Naive thymus-derived CD8-positive, alpha-beta T cell (primary cell): ENCODE data around the gene ZBTB2. TPM values are rescaled to one million over a fixed set of nuclear protein-coding genes. Genes with fewer than 3 reads are reported as not detected.
A peak's percentile ranks its signal among the peaks of the same experiment; 100 is the strongest.

Experiments
- ATAC-seq, 2 donors: fragments of 150-1000 bp; cut with Tn5 transposase in 1 of 2; sonication (Bioruptor Pico), chemical (Tn5 transposase) in 1 of 2; 1 replicate in 1 of 2; 2 replicates in 1 of 2; pipeline ENCODE4 v1.10.0; 2021; ENCODE audit warnings: mild to moderate bottlenecking in 2 of 2, moderate library complexity in 2 of 2
- POLR2A ChIA-PET: fragments of 350-600 bp; sonication (Branson Sonifier 250); formaldehyde crosslinking; loops from one replicate; lab custom pipeline; 2021; ENCODE audit warnings: antibody characterized with exemption; lab: Charles Lee
- DNase-seq, 10 donors: peaks; one replicate each; pipeline versions ENCODE4 v3.0.0 to v3.0.0-alpha.2; 2020 to 2022
- H3K27ac Mint-ChIP-seq, 10 donors: one replicate each; pipeline ENCODE4 v1.8.0; 2020 to 2022; ENCODE audit warnings: mild to moderate bottlenecking in 10 of 10, mixed read lengths in 10 of 10, moderate library complexity in 4 of 10, inconsistent platforms in 1 of 10
- H3K27me3 Mint-ChIP-seq, 5 donors: one replicate each; pipeline ENCODE4 v1.8.0; 2021 to 2022; ENCODE audit warnings: mixed read lengths in 5 of 5
- H3K36me3 Mint-ChIP-seq, 3 donors: one replicate each; pipeline ENCODE4 v1.8.0; 2020 to 2022; ENCODE audit warnings: mixed read lengths in 3 of 3, mild to moderate bottlenecking in 2 of 3, inconsistent platforms in 1 of 3
- H3K4me1 Mint-ChIP-seq, 4 donors: one replicate each; pipeline ENCODE4 v1.8.0; 2021 to 2022; ENCODE audit warnings: mixed read lengths in 4 of 4
- H3K4me3 Mint-ChIP-seq, 10 donors: one replicate each; pipeline ENCODE4 v1.8.0; 2020 to 2022; ENCODE audit warnings: mild to moderate bottlenecking in 10 of 10, mixed read lengths in 10 of 10, moderate library complexity in 6 of 10, inconsistent platforms in 1 of 10
- H3K9me3 Mint-ChIP-seq, 9 donors: one replicate each; pipeline ENCODE4 v1.8.0; 2020 to 2022; ENCODE audit warnings: mixed read lengths in 9 of 9, mild to moderate bottlenecking in 3 of 9, inconsistent platforms in 1 of 9, moderate library complexity in 1 of 9
- polyA plus RNA-seq, 3 donors: library from polyadenylated mRNA; unstranded; fragments of 300-500 nt; fragmentation: Illumina TruSeq; gene quantifications; one replicate each; pipeline ENCODE4 v1.2.3, GENCODE V29; 2021
- total RNA-seq, 8 experiments: library from RNA in 2 of 8; stranded (reverse) in 2 of 8; gene quantifications; one replicate each; pipeline ENCODE4 v1.2.3 and lab custom pipeline; 2021 to 2026

ZBTB2 gene
- total and polyA plus RNA-seq, 5 experiments from 2014 or later, result 12.3 to 32.4 (median 18.8) TPM

GRCh38 chr6:151422981-151423380 lies 31.6 kb upstream of the ZBTB2 start:
- no peaks in the 10 kb centered on the region for H3K27me3 Mint-ChIP-seq
- H3K4me3 Mint-ChIP-seq, result no peak overlapping the region
- peaks cover 0 to 2% (median 0%) of the 10 kb centered on the region in 4 donors for H3K4me1 Mint-ChIP-seq
- peaks cover 4 to 55% (median 7%) of the 10 kb centered on the region in 3 donors for H3K36me3 Mint-ChIP-seq
- DNase-seq, result no peak
- ATAC-seq, result no peak
- POLR2A ChIA-PET, result no interaction called here
- H3K9me3 Mint-ChIP-seq, result no peaks in the 10 kb centered on the region
- H3K27ac Mint-ChIP-seq, result peak overlapping the region in 1 of 10 donors; percentile 3

DNA sequence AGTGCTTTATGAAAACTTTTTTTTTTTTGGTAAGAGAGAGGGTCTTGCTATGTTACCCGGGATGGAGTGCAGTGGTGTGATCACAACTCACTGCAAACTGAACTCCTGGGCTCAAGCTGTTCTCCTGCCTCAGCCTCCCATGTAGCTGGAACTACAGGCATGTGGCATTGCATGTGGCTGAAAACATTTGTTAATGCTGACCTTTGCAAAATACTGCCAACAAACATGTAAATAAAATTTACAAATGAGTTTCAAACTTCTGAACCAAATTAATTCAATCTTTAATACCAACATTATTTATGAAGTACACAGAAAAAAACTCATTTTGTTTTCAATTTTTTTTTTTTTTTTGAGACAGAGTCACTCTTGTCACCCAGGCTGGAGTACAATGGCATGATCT lies 26.1 kb upstream of the ZBTB2 start:
- ATAC-seq, result no peak
- Mint-ChIP-seq H3K36me3 (peaks cover 16 to 47% (median 38%) of the 10 kb centered on the region in 3 donors), H3K9me3 (peaks cover 0 to 13% (median 7%) of the 10 kb centered on the region in 9 donors), H3K27me3 (no peaks in the 10 kb centered on the region), H3K4me3 (no peak overlapping the region), H3K4me1 (peaks cover 11 to 29% (median 21%) of the 10 kb centered on the region in 4 donors), H3K27ac (no peak overlapping the region)
- DNase-seq, result no peak
- POLR2A ChIA-PET, result interaction anchor here (1.6 kb wide), 1 partner anchor 27 kb away, joined by 4 read pairs; no protein-coding TSS in a partner anchor

DNA sequence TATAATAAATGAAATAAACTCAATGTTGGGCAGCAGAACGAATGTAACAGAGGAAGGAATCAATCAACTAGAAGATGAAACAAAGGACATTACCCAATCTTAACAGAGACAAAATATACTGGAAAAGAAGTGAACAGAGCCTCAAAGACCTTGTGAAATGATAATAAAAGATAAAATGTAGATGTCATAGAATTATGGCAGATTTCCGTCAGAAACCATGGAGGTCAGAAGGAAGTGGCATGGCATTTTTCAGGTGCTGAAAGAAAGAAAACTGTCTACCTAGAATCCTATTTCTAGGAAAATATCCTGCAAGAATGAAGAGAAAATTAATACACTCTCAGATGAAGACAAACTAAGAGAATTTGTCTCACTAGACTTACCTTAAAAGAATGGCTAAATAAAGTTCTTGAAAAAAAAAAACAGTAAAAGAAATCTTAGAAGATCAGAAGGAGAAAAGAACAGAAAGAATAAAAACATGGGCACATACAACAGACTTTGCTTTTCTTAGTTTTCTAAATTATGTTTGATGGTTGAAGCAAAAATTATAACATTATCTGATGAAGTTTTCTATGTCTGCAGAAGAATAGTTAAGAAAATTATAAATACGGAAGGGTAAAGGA lies 23.4 kb upstream of the ZBTB2 start:
- peak overlapping the region in 1 of 10 donors; percentile 15 for H3K4me3 Mint-ChIP-seq
- H3K36me3 Mint-ChIP-seq, result peaks cover 16 to 50% (median 39%) of the 10 kb centered on the region in 3 donors
- ATAC-seq (no peak), DNase-seq (no peak)
- POLR2A ChIA-PET, result no interaction called here
- peaks cover 12 to 32% (median 22%) of the 10 kb centered on the region in 4 donors for H3K4me1 Mint-ChIP-seq
- peaks cover 0 to 13% (median 7%) of the 10 kb centered on the region in 9 donors for H3K9me3 Mint-ChIP-seq
- peak overlapping the region in 5 of 10 donors; percentile 33 to 84 (median 59) for H3K27ac Mint-ChIP-seq
- H3K27me3 Mint-ChIP-seq, result no peaks in the 10 kb centered on the region

DNA sequence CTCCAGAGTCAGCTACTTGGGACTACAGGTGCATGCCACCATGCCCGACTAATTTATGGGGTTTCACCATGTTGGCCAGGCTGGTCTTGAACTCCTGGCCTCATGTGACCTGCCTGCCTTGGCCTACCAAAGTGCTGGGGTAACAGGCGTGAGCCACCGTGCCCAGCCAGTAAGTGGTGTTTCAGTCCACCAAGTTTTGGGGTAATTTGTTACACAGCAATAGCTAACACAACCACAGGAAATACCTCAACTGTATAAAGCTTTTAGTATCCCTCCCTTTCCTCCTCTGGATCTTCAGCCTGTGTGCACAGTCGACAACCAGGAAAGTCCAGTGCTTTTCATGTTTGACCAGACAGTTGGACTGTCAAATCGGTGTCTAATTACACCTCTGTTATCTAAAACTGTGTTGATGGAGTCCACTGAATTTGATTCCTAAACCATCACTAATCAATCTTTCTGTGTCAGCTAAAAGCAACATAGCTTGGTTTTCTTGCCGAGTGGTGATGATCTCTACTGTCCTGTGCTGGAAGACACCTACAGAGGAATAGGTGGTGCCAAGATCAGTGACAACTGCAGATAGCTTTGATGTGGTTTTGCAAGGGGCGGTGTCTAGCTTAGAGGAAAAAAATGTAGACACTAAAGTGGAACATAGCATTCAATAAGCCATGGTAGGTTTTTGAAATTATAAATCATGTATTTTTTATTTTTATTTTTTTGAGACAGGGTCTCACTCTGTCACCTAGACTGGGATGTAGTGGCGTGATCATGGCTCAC lies 22.2 kb upstream of the ZBTB2 start:
- peak overlapping the region; percentile 53 to 95 (median 82) for H3K27ac Mint-ChIP-seq
- peaks cover 20 to 34% (median 23%) of the 10 kb centered on the region in 4 donors for H3K4me1 Mint-ChIP-seq
- H3K36me3 Mint-ChIP-seq, result peaks cover 16 to 54% (median 39%) of the 10 kb centered on the region in 3 donors
- H3K27me3 Mint-ChIP-seq, result no peaks in the 10 kb centered on the region
- peak; percentile 8 to 80 (median 66) for DNase-seq
- peak; percentile 98 to 100 for ATAC-seq
- peaks cover 0 to 13% (median 7%) of the 10 kb centered on the region in 9 donors for H3K9me3 Mint-ChIP-seq
- POLR2A ChIA-PET, result interaction anchor here (0.6 to 1.7 kb wide), 3 partner anchors 18 to 23 kb away, joined by 3 to 22 read pairs (median 3); partner anchors contain the start of gene ZBTB2
- peak overlapping the region in 8 of 10 donors; percentile 5 to 81 (median 60) for H3K4me3 Mint-ChIP-seq

GRCh38 chr6:151412909-151413308 lies 21.6 kb upstream of the ZBTB2 start:
- Mint-ChIP-seq H3K27me3 (no peaks in the 10 kb centered on the region), H3K4me1 (peaks cover 21 to 35% (median 24%) of the 10 kb centered on the region in 4 donors), H3K4me3 (no peak overlapping the region), H3K9me3 (peaks cover 0 to 13% (median 7%) of the 10 kb centered on the region in 9 donors), H3K27ac (peak overlapping the region in 8 of 10 donors; percentile 42 to 89 (median 64)), H3K36me3 (peaks cover 16 to 54% (median 37%) of the 10 kb centered on the region in 3 donors)
- POLR2A ChIA-PET, result interaction anchor here (1.7 kb wide), 1 partner anchor 22 kb away, joined by 22 read pairs; the partner anchor contains the start of gene ZBTB2
- DNase-seq, result no peak
- no peak for ATAC-seq

DNA sequence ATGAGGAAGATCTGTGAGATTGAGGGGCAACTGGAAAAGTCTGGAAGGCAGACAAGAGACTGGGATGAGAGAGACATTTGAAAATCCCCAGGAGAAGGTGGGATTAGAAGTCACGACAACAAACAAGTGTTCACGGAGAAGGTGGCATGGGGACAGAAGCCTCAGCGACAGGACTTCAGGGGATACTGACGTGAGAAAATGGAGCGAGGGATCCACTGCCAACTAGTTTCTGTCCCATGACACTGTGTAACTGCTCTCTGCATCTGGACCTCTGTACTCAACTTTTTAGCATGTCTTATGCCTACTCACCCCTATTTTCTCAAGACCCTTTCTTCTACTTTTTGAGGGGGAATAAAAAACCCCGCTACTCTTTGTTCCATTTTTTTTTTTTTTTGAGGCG lies 18.3 kb upstream of the ZBTB2 start:
- peaks cover 25 to 47% (median 31%) of the 10 kb centered on the region in 4 donors for H3K4me1 Mint-ChIP-seq
- POLR2A ChIA-PET, result no interaction called here
- no peaks in the 10 kb centered on the region for H3K27me3 Mint-ChIP-seq
- no peak overlapping the region for H3K4me3 Mint-ChIP-seq
- H3K36me3 Mint-ChIP-seq, result peaks cover 6 to 44% (median 14%) of the 10 kb centered on the region in 3 donors
- peak overlapping the region in 7 of 10 donors; percentile 19 to 81 (median 51) for H3K27ac Mint-ChIP-seq
- ATAC-seq (no peak), DNase-seq (no peak)
- H3K9me3 Mint-ChIP-seq, result peaks cover 0 to 12% (median 5%) of the 10 kb centered on the region in 9 donors

DNA sequence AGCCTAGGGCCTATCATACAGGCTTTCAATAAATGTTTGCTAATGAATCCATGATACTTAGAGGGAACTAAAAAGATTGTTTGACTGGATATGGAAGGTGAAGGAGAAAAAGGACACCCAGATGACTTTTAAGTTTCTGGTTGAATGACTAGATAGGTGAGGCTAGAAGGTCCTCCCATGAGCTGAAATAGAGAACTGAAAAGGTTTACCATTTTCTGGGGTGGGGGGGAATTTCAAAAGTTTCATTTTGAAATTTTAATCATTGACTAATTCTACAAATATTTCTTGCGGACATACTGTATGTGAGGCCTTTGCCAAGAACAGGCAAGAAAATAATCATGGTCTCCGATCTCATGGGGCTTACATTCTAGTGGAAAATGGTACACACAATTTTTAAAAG lies 17.9 kb upstream of the ZBTB2 start:
- Mint-ChIP-seq H3K27ac (peak overlapping the region in 8 of 10 donors; percentile 3 to 81 (median 30)), H3K27me3 (no peaks in the 10 kb centered on the region), H3K36me3 (peaks cover 2 to 44% (median 12%) of the 10 kb centered on the region in 3 donors), H3K4me1 (peaks cover 21 to 45% (median 29%) of the 10 kb centered on the region in 4 donors), H3K4me3 (no peak overlapping the region), H3K9me3 (peaks cover 0 to 8% (median 2%) of the 10 kb centered on the region in 9 donors)
- DNase-seq (no peak), ATAC-seq (no peak)
- POLR2A ChIA-PET, result no interaction called here

- peaks cover 0 to 46% (median 10%) of the 10 kb centered on the region in 3 donors for H3K36me3 Mint-ChIP-seq
- peaks cover 18 to 43% (median 27%) of the 10 kb centered on the region in 4 donors for H3K4me1 Mint-ChIP-seq
- H3K27ac Mint-ChIP-seq, result peak overlapping the region in 8 of 10 donors; percentile 9 to 70 (median 34)
- no peak overlapping the region for H3K4me3 Mint-ChIP-seq
- DNase-seq (no peak), ATAC-seq (no peak)
- peaks cover 0 to 4% (median 0%) of the 10 kb centered on the region in 9 donors for H3K9me3 Mint-ChIP-seq
- POLR2A ChIA-PET, result no interaction called here
- H3K27me3 Mint-ChIP-seq, result no peaks in the 10 kb centered on the region
These were observed 17.5 kb upstream of the ZBTB2 start for GRCh38 chr6:151408858-151409257.

DNA sequence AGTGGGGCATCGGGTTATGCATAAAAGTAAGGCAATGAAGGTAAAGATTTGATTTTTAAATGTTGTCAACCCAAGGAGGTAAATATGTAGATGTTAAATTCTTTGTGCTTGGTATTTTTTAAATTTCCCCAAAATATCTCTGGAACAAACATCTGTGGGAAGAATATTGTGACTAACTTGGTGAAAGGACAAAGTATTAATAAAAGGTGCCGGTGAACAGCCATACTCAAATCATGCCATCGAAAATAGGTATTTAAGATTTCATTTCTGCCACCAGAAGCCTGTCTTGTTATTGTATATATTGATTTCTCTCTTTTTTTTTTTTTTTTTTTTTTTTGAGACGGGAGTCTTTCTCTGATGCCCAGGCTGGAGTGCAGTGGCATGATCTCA lies 12.6 kb upstream of the ZBTB2 start:
- Mint-ChIP-seq H3K27me3 (no peaks in the 10 kb centered on the region), H3K4me1 (peaks cover 20 to 70% (median 53%) of the 10 kb centered on the region in 4 donors), H3K9me3 (no peaks in the 10 kb centered on the region), H3K27ac (peak overlapping the region in 9 of 10 donors; percentile 10 to 88 (median 61)), H3K4me3 (no peak overlapping the region), H3K36me3 (peaks cover 0 to 43% (median 4%) of the 10 kb centered on the region in 3 donors)
- POLR2A ChIA-PET, result interaction anchor here (0.7 kb wide), 1 partner anchor 295 kb away, joined by 6 read pairs; no protein-coding TSS in a partner anchor
- DNase-seq (no peak), ATAC-seq (no peak)

GRCh38 chr6:151402228-151402627 lies 10.9 kb upstream of the ZBTB2 start:
- POLR2A ChIA-PET, result interaction anchor here (0.5 kb wide), 1 partner anchor 28 kb away, joined by 4 read pairs; no protein-coding TSS in a partner anchor
- H3K9me3 Mint-ChIP-seq, result no peaks in the 10 kb centered on the region
- ATAC-seq (no peak), DNase-seq (no peak)
- H3K4me1 Mint-ChIP-seq, result peaks cover 20 to 79% (median 64%) of the 10 kb centered on the region in 4 donors
- H3K27ac Mint-ChIP-seq, result peak overlapping the region in 8 of 10 donors; percentile 7 to 73 (median 26)
- peaks cover 0 to 37% (median 4%) of the 10 kb centered on the region in 3 donors for H3K36me3 Mint-ChIP-seq
- H3K27me3 Mint-ChIP-seq, result no peaks in the 10 kb centered on the region
- H3K4me3 Mint-ChIP-seq, result no peak overlapping the region

GRCh38 chr6:151400473-151400872 lies 9.1 kb upstream of the ZBTB2 start:
- peak overlapping the region in 8 of 10 donors; percentile 0 to 43 (median 29) for H3K4me3 Mint-ChIP-seq
- peaks cover 0 to 36% (median 4%) of the 10 kb centered on the region in 3 donors for H3K36me3 Mint-ChIP-seq
- H3K4me1 Mint-ChIP-seq, result peaks cover 21 to 76% (median 69%) of the 10 kb centered on the region in 4 donors
- no peaks in the 10 kb centered on the region for H3K9me3 Mint-ChIP-seq
- H3K27ac Mint-ChIP-seq, result peak overlapping the region; percentile 12 to 83 (median 34)
- DNase-seq (no peak), ATAC-seq (no peak)
- POLR2A ChIA-PET, result no interaction called here
- H3K27me3 Mint-ChIP-seq, result no peaks in the 10 kb centered on the region

DNA sequence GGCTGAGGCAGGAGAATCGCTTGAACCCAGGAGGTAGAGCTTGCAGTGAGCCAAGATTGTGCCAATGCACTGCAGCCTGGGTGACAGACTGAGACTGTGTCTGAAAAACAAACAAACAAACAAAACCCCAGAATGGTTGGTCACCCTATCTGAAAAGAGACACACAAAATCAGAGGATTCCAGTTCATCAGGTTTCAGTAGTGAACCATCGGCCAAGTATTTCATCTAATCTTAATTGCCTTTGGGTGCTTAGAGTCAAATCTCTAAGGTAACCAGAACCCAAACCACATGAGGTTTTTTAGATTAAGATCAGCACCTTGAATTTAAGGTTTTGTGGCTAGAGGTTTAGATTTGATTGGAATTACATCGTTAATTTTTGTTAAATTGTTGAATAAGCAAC lies 8.3 kb upstream of the ZBTB2 start:
- DNase-seq (no peak), ATAC-seq (peak in 1 of 2 donors; percentile 44)
- Mint-ChIP-seq H3K36me3 (peaks cover 0 to 34% (median 4%) of the 10 kb centered on the region in 3 donors), H3K4me3 (peak overlapping the region in 5 of 10 donors; percentile 19 to 43 (median 33)), H3K9me3 (no peaks in the 10 kb centered on the region), H3K4me1 (peaks cover 24 to 84% (median 77%) of the 10 kb centered on the region in 4 donors), H3K27me3 (no peaks in the 10 kb centered on the region), H3K27ac (peak overlapping the region in 3 of 10 donors; percentile 11 to 53 (median 32))
- POLR2A ChIA-PET, result no interaction called here
